GM19395 (cell line): Measurements from ENCODE around the gene FOXA2.

Experiments used
- ATAC-seq: cut with Tn5 transposase; IDR thresholded peaks from one replicate; pipeline ENCODE4 v1.9.1; 2021; ENCODE audit warnings: mild to moderate bottlenecking, moderate library complexity; ENCODE audit not compliant: unreplicated experiment

FOXA2 gene

DNA sequence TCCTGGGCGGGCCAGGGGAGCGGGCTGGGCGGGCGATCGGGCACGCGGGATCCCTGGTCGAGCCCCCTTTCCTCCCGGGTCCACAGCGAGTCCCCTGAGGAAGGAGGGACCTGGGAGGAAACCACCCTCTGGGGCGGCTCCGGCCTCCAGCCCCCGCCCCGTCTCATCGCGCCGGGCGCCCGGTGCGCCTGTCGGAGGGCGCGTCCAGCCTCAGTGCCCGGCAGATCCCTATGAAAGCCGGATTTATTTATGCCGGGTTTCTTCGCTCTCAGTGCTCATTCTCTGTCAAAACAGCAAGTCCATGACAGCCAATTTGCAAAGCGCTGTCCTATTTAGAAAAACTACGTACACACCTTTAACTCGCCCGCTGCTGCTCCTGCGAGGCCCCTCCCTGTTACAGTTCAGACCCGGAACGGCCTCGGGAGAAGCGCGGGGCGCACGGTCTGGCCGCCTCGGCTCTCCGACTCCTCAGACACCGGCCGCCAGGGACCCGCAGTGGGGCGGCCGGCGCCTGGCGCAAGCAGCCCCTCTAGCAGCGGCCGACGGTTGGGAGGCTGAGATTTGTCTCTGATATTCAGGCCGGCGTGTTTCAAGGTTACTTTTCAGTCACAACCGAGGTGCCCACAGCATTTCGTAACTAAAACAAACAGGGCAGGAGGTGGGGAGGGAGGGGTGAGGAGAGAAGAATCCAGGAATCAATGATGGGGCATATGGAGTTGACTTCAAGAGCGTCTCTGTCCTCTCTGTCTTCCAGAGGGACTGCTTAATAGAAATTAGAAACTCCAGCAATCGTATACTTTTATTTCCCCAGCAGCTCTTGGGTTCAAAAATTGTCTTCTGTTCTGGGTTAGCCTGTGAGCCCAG is 782 bp upstream of the FOXA2 start:
- ATAC-seq = no peak

DNA sequence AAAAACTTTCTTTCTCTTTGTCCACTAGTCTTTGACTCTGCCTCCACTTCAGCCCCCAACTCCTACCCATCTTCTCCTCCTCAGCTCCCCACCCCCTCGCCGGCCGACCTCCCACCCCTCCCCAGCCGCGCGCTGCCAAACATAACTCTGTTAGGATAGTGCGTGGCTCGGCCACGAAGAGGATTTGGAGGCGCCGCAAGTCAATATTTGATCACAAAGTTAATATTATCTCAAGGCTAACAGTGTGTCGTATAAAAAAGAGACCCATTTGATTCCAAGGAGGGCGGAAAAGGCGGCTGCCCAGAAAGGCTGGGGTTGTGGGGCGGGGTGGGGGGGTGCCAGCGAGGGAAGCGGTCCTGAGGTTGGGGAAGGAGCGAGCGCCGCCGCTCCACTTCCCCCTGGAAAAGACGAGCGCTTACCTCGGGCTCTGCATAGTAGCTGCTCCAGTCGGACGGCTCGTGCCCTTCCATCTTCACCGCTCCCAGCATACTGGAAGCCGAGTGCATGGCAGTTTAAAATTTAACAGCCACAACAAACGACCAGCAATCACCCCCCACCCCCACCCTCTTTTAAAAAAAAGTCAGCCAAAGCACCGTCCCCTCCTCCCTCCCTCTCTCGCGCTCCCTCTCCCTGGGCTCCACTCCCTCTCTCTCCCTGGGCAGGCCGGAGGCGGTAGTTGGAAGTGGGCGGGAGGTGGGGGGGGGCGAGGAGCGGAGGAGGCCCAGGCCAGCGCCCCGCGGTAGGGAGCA is 425 bp downstream of the FOXA2 start:
- ATAC-seq = no peak

DNA sequence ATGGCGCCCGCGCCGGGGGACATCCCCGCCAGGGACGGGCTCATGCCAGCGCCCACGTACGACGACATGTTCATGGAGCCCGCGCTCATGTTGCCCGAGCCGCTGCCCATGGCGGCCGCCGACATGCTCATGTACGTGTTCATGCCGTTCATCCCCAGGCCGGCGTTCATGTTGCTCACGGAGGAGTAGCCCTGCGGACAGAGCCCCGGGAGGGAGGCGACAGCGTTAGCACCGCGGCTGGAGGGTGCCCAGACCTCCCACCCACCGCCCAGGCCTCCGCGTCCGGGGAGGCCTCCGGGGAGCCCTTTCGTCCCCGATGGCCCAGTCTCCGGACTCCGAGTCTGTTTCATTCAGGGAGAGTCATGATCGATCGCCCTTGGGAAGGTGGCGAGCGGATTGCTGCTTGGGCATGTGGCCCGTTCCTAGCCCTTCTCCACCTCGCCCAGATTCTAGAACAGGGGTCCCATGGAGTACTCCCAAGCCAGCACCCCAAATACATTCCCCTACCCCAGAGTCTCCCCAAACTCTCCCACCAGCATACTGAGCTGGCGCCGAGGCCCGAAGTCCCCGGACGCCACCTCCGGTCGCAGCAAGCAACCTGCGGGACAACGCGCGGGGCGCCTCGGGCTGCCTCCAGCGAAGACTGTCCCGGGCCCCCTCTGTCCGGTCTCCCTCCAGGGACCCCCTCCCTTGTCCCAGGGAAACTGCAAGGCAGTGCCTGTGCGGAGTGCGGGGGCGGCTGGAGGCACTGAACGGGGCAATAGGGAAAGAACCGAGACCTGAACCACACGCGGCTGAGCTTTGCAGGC is 1.2 kb downstream of the FOXA2 start:
- ATAC-seq = no peak

DNA sequence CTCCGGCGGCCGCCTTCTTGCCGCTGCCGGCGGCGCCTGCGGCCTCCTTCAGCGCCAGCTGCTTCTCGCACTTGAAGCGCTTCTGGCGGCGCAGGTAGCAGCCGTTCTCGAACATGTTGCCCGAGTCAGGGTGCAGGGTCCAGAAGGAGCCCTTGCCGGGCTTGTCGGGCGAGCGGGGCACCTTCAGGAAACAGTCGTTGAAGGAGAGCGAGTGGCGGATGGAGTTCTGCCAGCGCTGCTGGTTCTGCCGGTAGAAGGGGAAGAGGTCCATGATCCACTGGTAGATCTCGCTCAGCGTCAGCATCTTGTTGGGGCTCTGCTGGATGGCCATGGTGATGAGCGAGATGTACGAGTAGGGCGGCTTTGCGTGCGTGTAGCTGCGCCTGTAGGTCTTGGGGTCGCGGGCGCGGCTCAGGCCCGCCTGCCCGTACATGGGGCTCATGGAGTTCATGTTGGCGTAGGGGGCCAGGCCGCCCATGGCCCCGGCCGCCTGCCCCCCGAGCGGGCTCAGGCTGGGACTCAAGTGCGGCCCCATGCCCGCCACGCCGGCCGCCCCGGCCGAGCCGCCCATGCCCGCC is 1.9 kb downstream of the FOXA2 start:
- no peak for ATAC-seq

DNA sequence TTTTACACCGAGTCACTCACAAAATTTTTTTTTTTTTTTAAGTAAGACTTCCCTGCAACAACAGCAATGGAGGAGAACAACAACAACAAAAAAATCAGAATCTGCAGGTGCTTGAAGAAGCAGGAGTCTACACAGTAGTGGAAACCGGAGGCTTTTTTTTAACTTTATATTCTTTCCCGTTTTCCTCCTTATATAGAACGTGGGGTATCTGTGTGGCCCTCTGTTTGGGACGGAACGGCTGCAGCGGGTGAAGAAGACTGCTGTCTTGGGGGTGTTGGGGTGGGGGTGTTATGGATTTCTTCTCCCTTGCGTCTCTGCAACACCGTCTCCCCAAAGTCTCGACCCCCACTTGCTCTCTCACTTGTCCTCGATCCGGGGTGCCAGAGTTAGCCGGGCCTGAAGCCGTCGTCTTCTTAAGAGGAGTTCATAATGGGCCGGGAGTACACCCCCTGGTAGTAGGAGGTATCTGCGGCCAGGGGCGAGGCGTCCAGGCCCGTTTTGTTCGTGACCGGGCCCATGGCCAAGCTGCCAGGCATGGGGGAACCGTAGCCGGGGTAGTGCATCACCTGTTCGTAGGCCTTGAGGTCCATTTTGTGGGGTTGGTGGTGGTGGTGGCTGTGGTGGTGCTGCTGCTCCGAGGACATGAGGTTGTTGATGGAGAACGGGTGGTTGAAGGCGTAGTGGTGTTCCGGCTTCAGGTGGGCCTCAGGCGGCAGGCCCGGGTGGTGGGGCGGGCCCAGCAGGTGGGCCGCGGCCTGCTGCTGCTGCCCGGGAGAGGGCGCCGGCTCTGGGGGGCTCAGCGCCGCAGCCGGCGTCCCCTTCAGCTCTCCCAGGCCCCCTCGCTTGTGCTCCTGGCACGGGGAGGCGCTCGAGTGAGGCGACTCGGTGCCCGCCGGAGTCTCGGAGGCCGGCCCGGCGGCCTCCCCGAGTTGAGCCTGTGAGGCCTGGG is 2.7 kb downstream of the FOXA2 start:
- ATAC-seq = no peak

DNA sequence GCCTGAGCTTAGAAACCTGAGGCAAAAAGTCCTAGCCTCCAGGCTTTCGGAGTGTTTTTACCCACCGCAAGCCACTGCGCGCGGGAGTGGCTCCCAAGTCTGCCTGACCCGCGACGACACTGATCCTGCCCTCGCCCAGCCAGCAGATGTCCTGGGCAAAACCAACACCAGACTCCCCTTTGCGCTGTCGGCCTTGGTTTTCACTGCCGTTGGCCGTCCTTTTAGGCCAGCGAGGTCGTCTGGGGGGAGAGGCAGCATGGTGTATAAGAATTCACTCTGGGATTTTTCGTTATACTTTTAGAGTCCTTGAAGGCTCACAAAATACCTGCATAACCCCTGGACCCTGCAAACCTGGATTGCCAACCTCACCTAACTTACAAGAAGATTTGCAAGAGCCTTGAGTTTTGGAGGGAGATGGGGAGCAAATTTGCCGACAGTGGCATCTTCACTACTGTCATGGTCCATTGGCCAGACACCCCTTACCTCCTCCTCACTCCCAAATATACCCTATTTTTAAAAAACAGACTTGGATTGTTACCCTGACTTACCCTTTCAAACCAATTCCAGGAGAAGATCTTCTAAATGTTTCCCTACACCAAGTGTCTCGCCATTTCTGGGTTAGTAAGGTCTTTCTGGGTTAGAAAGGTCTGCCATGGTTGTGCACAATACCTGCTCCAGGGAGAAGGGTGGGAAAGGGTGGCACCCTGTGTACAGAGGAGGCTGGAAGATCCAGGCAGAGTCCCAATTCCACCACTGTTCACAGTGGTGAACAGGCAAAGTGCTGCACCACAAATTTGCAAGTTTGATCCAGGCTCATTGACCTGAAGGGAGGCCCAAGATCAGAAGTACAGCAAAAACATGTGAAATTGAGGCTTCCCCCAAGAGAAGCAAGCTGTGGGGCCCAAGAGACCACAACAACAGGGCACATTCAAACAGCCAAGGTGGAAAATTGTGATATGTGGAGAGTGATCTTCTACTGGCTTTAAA is 4.4 kb downstream of the FOXA2 start:
- no peak for ATAC-seq

DNA sequence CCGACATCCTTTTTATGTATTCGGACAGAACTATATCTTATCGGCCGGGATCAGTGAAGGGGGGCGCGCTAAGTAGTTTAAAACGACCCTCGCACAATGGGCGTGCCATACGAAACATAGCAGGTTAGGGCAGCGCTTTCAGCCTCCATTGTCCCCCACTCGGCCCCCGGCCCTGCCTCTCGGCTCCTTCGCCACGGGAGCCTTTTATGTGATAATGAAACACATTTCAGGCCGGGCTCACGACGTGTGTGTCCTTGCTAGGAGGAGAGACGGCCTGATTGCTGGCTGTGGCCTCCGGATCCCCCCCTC is 5.3 kb downstream of the FOXA2 start:
- ATAC-seq = no peak

DNA sequence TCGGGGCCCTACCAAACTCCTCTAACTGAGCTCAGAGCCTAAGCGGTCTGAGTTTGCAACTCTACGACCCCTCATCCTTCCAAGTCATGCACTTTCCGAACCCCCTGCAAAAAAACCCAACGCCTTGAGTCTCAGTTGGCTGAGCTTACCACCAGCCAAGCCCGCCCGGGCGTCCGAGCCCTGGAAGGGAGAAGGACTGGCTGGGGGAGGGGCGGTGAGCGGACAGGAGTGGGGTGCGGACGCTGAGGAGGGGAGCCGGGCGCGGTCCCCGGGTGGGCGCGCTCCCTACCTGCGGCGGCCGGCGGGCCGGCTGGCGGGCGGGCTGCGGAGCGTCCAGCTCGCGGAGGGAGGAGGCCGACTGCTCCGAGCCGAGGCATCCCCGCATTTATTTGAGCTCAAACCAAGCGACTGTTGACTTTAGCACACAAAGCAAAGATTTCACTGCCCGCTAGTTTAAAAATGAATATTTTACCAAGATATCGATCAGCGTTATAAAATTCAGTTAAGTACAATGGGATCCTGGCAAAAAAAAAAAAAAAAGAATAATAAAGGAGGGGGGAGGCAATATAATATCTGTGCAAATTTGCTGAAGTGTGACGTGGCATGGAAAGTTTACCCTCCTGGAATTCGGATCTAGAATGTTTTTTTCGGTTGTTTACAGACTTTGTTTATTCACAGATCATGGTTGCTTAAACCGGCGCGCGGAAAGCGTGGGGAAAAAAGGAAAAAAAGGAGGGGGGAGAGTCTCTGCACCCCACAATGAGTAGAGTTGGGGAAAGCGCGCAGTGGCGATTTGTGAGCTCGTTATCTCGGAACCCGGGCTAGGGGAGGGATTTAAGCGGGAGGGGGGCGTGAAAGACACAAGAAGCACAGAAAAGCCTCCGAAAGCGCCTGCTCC is 5.9 kb downstream of the FOXA2 start:
- no peak for ATAC-seq

DNA sequence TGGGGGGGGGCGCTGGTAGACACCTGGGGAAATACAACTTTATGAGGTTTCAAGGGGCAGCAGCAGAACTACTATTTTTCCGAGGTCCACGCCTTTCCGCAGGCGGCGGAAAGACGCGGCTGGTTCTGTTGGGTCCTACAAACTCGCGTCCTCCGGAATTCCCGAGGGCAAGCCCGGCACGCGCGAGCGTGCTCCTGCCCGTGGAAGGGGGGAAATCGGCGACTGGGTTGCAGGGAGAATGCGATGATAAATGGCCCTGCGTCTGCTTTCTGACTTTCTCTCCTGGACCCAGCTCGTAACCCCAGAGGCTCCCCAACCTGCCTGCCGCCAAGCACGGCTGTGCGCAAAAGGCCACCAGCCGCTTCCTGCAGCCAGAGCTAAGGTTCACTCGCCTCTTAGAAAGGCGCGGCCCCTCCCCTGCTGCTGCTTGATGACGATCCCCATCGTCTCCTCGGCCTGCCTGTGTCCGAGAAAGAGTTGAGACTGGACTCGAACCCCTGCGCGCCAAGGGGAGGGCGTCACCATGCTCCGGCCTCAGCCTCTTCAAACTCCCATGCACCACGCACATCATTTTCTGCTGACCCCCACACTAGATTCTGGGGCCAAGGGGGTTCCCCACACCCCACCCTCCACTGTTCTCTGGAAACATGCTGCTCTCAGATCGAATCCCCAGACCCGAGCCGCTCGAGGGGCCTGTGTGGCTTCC is 6.7 kb downstream of the FOXA2 start:
- ATAC-seq = no peak

DNA sequence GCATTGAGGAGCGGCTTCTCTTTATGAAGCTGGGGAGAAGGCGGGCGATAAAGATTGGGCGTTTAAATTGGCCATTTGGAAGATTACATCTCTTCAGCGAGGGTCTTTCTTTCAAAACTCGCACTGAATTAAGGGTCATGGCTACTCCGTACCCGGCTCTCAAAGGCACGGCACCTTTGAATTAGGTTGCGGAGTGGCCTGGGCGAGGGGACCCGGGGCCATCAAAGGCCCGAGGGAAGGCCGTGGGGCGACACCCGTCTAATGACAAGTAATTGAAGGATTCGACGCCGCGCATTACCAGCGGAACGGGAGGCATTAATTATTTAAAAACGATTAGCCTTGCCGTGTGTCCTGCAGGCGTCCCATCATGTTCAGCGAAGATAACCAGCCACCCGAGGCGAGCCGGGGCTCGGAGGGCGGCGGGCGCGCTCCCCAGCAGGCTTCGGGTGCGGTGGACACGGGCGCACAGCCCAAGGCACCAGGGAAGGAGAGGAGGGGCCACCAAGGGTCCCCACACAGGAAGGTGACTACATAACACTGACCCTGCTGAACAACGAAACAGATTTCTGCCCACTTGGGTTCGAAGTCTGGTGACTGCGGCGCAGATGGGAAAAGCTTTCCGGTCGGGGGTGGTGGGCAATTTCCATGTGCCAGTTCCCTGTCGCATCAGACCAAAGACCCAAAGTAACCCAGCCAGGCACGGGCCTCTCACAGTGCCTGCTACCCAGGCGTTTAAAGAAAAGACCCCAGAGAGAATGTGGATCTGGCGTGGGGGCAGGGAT is 7.4 kb downstream of the FOXA2 start:
- no peak for ATAC-seq

DNA sequence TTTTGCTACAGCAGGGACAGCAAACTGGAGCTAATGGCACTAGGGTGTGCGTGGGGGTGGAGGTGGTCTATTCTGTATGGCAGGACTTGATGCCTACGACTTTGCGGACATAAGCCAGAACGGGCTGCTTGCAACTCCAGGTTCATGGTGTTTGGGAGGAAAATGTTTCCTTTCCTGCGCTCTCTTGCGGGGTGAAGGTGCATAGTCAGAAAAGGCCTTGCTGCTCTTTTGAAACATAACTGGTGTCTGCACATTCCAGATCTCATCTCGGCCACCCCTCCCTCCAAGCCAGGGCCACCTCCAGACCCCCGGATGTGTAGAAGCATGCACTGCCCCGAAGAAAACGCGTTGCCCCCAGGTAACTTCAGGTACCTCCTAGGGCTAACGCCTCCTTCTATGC is 8.1 kb downstream of the FOXA2 start:
- no peak for ATAC-seq

DNA sequence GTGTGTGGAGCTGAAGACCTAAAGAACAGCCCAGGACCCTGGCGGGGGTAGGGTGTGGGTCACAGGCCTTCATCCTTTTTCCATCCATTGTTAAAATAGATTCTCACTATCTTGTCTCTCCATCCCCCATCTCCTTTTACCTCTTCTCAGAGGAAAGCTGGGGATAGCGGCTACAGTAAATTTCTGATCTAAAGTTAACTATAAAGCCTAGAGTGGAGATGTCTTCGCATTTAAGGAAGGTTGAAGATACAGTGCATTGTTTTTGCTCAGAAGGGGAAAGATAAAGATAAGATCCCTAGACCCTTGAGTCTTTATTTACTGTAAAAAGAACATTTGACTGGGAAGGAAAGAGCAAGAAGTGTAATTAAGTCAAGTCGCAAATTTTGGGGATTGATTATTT is 8.6 kb downstream of the FOXA2 start:
- no peak for ATAC-seq

DNA sequence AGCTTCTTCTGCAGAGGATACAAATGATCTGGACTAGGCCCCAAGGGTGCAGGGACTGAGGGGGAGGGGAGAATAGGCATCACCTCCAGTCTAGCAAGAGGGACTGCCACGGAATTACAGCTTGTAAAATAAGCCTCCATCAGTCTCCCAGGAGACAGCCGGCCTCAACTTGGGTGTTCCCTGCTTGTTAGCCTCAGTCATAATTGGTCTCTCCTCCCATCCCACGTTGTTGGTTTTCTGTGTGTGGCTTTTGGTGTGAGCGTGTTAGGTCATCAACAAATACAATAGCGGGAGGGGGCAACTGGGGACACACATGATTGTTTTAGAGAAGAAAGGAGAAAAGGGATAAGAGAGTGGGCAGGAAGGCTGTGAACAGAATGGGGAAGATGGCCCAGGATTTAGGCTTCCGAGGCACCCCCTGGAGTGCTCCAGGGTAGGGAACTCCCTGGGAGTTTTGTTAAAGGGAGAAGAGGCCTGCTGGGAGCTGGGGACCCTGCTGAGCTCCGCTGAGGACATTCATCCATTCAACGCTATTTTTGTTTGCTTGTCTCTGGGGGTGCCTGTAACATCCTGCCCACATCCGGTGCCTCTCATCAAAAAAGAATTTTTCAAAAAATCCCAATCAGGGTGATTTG is 9.2 kb downstream of the FOXA2 start:
- no peak for ATAC-seq

DNA sequence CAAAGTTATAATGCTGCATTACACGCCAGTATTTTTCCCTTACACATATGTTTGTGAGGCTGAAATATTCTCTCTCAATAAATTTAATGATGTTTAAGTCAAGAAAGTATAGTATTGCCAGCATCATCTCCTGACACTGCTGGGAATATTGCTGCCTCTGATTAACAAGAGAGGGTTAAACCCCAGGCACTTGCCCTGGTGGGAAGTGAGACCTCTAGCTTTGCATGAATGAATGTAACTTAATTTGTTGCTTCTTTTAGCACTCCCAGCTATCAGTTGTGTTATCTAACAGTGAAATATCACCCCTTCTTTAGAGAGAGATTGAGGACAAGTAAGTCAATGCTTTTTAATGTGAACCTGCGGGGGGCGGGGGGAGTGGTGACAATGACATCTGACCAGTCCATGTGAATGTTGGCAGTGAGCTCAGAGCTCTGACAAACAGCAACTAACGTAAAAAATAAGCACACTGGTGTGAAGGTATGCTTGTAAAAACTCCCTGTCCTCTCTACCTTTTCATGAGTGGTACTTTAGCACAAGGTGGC is 9.8 kb downstream of the FOXA2 start:
- ATAC-seq = no peak

DNA sequence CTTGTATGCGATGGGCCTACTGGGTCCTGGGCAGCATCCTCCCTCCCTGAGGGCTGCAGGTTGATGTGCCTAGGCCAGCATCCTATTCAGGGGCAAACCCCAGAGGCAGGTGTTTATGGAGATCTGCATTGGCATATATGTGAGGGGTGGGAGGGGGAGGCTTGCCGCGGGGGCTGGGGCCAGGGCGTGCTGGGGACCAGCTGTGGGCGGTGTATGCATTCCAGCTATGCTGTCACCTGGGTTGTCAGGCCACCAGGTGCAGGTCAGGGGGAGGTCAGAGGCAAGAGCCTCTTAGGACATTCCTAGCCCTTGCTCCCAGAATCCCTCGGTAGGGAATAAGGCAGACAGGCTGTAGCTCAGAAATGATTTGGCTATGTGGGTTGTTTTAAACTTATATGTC is 11.9 kb downstream of the FOXA2 start:
- no peak for ATAC-seq

DNA sequence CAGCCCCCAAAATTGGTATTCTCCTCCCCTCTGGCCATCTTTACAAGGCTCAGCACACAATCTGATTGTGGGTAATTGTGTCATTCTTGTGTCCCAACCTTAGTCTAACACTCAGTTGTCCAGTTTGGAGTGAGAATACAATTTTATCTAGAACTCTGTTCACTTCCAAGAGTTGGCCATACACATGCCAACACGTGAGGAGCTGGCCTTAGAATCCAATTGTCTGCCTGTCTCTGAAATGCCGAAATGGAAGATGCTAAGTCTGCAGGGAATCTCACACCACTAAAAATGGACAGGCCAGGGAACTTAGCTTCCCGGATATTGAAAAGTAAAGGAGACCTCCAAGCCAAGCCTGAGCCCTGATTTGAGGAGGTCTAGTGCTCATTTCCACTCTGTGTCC is 12.3 kb downstream of the FOXA2 start:
- ATAC-seq = no peak
